ENCODE measurements around the gene ADNP.

- TF ChIP-seq CTCF (conservative IDR thresholded peaks at IDR 0.05; ENCODE audit: low read depth, low read length) (no peak), CEBPB (IDR thresholded peaks at IDR 0.05; ENCODE audit: low read depth, low read length) (peak; percentile 37; the same call in 1 of the 2 replicates), POLR2A (IDR thresholded peaks at IDR 0.05; ENCODE audit: low read depth, low read length) (no peak), RFX5 (IDR thresholded peaks at IDR 0.05; ENCODE audit: low read depth, low read length) (no peak)
Measured at GRCh38 chr20:50895111-50895830, 36.0 kb downstream of the ADNP start.

Measured in IMR-90 (cell line).